HEK293 (cell line): ENCODE measurements around the gene WSB2.

Source experiments
- IKZF3 ChIP-seq: fragments of 450-650 bp; IDR thresholded peaks from 2 replicates; pipeline ENCODE4 v1.5.0; 2018; ENCODE audit warnings: missing biosample characterization, mild to moderate bottlenecking, missing genetic modification characterization, moderate library complexity
- INSM2 ChIP-seq: fragments of 450-650 bp; formaldehyde crosslinking; IDR thresholded peaks from 2 replicates; pipeline ENCODE4 v1.5.1; 2016; ENCODE audit warnings: missing biosample characterization, missing genetic modification characterization
- KLF10 ChIP-seq: fragments of 450-650 bp; IDR thresholded peaks from 2 replicates; pipeline ENCODE4 v1.5.1; 2018; ENCODE audit warnings: missing biosample characterization, mild to moderate bottlenecking, missing genetic modification characterization
- PRDM1 ChIP-seq: fragments of 450-650 bp; formaldehyde crosslinking; IDR thresholded peaks from 2 replicates; pipeline ENCODE4; 2016; ENCODE audit warnings: missing biosample characterization, missing genetic modification characterization
- SETDB1 ChIP-seq: IDR thresholded peaks from one replicate; pipeline ENCODE4 v1.6.1; 2017; ENCODE audit warnings: mild to moderate bottlenecking, low read length, moderate library complexity, mixed read lengths; ENCODE audit not compliant: insufficient read length
- SP7 ChIP-seq: fragments of 450-650 bp; formaldehyde crosslinking; IDR thresholded peaks from 2 replicates; pipeline ENCODE4 v1.5.1; 2016; ENCODE audit warnings: missing biosample characterization, missing genetic modification characterization
- ZBTB17 ChIP-seq: fragments of 450-650 bp; formaldehyde crosslinking; IDR thresholded peaks from 2 replicates; pipeline ENCODE4 v1.5.1; 2016; ENCODE audit warnings: missing biosample characterization, missing genetic modification characterization
- ZBTB20 ChIP-seq: fragments of 450-650 bp; formaldehyde crosslinking; IDR thresholded peaks from 2 replicates; pipeline ENCODE4 v1.5.1; 2016; ENCODE audit warnings: missing biosample characterization, missing genetic modification characterization
- ZEB2 ChIP-seq: fragments of 450-650 bp; formaldehyde crosslinking; IDR thresholded peaks from 2 replicates; pipeline ENCODE4 v1.5.1; 2016; ENCODE audit warnings: missing biosample characterization, missing genetic modification characterization
- ZFP37 ChIP-seq: fragments of 450-650 bp; formaldehyde crosslinking; IDR thresholded peaks from 2 replicates; pipeline ENCODE4 v1.5.1; 2016; ENCODE audit warnings: missing biosample characterization, missing genetic modification characterization
- ZNF16 ChIP-seq: fragments of 450-650 bp; formaldehyde crosslinking; IDR thresholded peaks from 2 replicates; pipeline ENCODE4 v1.5.1; 2016; ENCODE audit warnings: low read depth, missing biosample characterization, missing genetic modification characterization
- ZNF221 ChIP-seq: fragments of 450-650 bp; formaldehyde crosslinking; IDR thresholded peaks from 2 replicates; pipeline ENCODE4 v1.5.1; 2017; ENCODE audit warnings: missing biosample characterization, missing genetic modification characterization, borderline replicate concordance
- ZNF26 ChIP-seq: fragments of 450-650 bp; formaldehyde crosslinking; IDR thresholded peaks from 2 replicates; pipeline ENCODE4 v1.5.1; 2016; ENCODE audit warnings: missing biosample characterization, missing genetic modification characterization
- ZNF335 ChIP-seq: fragments of 450-650 bp; formaldehyde crosslinking; conservative IDR thresholded peaks from 2 replicates; pipeline ENCODE4 v1.5.1; 2016; ENCODE audit warnings: missing biosample characterization, missing genetic modification characterization
- ZNF366 ChIP-seq: fragments of 450-650 bp; formaldehyde crosslinking; conservative IDR thresholded peaks from 2 replicates; pipeline ENCODE4 v1.5.1; 2016; ENCODE audit warnings: missing biosample characterization, missing genetic modification characterization
- ZNF560 ChIP-seq: fragments of 450-650 bp; formaldehyde crosslinking; IDR thresholded peaks from 2 replicates; pipeline ENCODE4 v1.5.1; 2017; ENCODE audit warnings: missing biosample characterization, missing genetic modification characterization, borderline replicate concordance
- ZNF561 ChIP-seq: fragments of 450-650 bp; IDR thresholded peaks from 2 replicates; pipeline ENCODE4 v1.5.1; 2018; ENCODE audit warnings: missing biosample characterization, missing genetic modification characterization, borderline replicate concordance
- ZNF664 ChIP-seq: fragments of 450-650 bp; formaldehyde crosslinking; IDR thresholded peaks from 2 replicates; pipeline ENCODE4 v1.5.1; 2016; ENCODE audit warnings: missing biosample characterization, missing genetic modification characterization
- ZNF701 ChIP-seq: fragments of 450-650 bp; formaldehyde crosslinking; IDR thresholded peaks from 2 replicates; pipeline ENCODE4 v1.5.1; 2016; ENCODE audit warnings: missing biosample characterization, missing genetic modification characterization
- ZNF785 ChIP-seq: fragments of 450-650 bp; formaldehyde crosslinking; IDR thresholded peaks from 2 replicates; pipeline ENCODE4 v1.5.1; 2016; ENCODE audit warnings: missing biosample characterization, missing genetic modification characterization
- ZSCAN16 ChIP-seq: fragments of 450-650 bp; formaldehyde crosslinking; IDR thresholded peaks from 2 replicates; pipeline ENCODE4 v1.5.1; 2016; ENCODE audit warnings: missing biosample characterization, missing genetic modification characterization
- TF ChIP-seq, protein P1 (sequence below): fragments of 450-650 bp; formaldehyde crosslinking; IDR thresholded peaks from 2 replicates; pipeline ENCODE4 v1.5.1; 2016; ENCODE audit warnings: missing biosample characterization, missing genetic modification characterization
- TF ChIP-seq, protein P2 (sequence below): fragments of 450-650 bp; formaldehyde crosslinking; IDR thresholded peaks from 2 replicates; pipeline ENCODE4 v1.5.1; 2017; ENCODE audit warnings: missing biosample characterization, missing genetic modification characterization
- TF ChIP-seq, protein P3 (sequence below): fragments of 450-650 bp; formaldehyde crosslinking; IDR thresholded peaks from 2 replicates; pipeline ENCODE4 v1.5.1; 2016; ENCODE audit warnings: missing biosample characterization, missing genetic modification characterization
- TF ChIP-seq, protein P4 (sequence below): fragments of 450-650 bp; formaldehyde crosslinking; conservative IDR thresholded peaks from 2 replicates; pipeline ENCODE4 v1.5.1; 2016; ENCODE audit warnings: low read depth, missing biosample characterization, missing genetic modification characterization

The WSB2 gene

DNA sequence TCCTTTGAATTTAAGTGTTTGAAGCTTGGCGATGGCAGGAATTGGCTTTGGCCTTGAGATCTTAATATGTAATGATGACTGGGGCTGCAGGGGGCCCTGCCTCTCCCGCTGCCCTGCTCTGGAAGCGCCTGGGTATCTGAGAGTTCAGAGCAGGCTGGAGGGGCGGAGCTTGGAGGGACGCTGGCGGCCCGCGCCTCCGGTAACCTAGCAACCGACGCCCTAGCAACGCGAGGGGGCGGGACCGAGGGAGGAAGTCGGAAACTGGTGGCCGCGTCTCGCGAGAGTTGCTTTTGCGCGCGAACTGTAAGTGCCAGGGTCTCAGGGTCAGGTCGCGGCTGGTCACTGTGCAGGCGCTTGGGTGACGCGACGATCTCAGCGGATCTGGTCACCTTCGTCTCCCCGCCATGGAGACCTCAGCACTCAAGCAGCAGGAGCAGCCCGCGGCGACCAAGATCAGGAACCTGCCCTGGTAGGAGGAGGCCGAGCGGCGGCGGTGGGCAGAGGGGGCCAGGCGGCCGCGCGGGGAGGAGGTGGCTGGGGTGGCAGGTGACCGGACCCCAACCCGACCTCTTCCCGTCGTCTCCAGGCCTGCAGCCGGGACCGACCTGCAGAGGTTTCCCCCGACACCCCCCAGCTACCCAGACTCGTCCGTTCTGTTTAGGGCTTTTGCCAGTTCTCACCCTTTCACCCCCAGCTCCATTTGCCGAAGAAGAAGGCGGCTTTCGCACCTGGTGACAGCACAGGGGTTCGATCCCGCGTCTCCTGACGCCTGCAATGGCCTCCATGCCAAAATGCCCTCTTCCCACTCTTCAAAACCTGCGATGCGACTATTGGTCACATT is 44.3 kb downstream of the WSB2 start, which contains the start of gene RFC5 (continued):
- TF ChIP-seq ZNF785 (tag by site-specific recombination) (peak; percentile 54; the same call in 1 of the 2 replicates), INSM2 (tag by site-specific recombination) (no peak), ZNF26 (tag by site-specific recombination) (no peak), ZNF561 (tag by site-specific recombination) (peak; percentile 83), IKZF3 (tag by site-specific recombination) (no peak), ZNF701 (tag by site-specific recombination) (no peak), ZNF335 (tag by site-specific recombination) (peak; percentile 88), SP7 (tag by site-specific recombination) (peak; percentile 84), PRDM1 (tag by site-specific recombination) (no peak), ZBTB20 (tag by site-specific recombination) (0 out of 2 replicates have a peak, but pooled peaks have one; percentile 25), SETDB1 (no peak), ZNF366 (tag by site-specific recombination) (no peak), ZBTB17 (tag by site-specific recombination) (peak; percentile 90), ZNF664 (no peak), ZEB2 (tag by site-specific recombination) (0 out of 2 replicates have a peak, but pooled peaks have one; percentile 36), ZFP37 (tag by site-specific recombination) (peak; percentile 84), ZSCAN16 (tag by site-specific recombination) (no peak), ZNF221 (tag by site-specific recombination) (no peak), ZNF16 (no peak), ZNF560 (no peak), KLF10 (tag by site-specific recombination) (peak; percentile 65; the same call in 1 of the 2 replicates)
- TF ChIP-seq, protein P1, sequence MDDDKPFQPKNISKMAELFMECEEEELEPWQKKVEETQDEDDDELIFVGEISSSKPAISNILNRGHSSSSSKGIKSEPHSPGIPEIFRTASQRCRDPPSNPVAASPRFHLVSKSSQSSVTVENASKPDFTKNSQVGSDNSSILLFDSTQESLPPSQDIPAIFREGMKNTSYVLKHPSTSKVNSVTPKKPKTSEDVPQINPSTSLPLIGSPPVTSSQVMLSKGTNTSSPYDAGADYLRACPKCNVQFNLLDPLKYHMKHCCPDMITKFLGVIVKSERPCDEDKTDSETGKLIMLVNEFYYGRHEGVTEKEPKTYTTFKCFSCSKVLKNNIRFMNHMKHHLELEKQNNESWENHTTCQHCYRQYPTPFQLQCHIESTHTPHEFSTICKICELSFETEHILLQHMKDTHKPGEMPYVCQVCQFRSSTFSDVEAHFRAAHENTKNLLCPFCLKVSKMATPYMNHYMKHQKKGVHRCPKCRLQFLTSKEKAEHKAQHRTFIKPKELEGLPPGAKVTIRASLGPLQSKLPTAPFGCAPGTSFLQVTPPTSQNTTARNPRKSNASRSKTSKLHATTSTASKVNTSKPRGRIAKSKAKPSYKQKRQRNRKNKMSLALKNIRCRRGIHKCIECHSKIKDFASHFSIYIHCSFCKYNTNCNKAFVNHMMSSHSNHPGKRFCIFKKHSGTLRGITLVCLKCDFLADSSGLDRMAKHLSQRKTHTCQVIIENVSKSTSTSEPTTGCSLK: no peak
- TF ChIP-seq, protein P2, sequence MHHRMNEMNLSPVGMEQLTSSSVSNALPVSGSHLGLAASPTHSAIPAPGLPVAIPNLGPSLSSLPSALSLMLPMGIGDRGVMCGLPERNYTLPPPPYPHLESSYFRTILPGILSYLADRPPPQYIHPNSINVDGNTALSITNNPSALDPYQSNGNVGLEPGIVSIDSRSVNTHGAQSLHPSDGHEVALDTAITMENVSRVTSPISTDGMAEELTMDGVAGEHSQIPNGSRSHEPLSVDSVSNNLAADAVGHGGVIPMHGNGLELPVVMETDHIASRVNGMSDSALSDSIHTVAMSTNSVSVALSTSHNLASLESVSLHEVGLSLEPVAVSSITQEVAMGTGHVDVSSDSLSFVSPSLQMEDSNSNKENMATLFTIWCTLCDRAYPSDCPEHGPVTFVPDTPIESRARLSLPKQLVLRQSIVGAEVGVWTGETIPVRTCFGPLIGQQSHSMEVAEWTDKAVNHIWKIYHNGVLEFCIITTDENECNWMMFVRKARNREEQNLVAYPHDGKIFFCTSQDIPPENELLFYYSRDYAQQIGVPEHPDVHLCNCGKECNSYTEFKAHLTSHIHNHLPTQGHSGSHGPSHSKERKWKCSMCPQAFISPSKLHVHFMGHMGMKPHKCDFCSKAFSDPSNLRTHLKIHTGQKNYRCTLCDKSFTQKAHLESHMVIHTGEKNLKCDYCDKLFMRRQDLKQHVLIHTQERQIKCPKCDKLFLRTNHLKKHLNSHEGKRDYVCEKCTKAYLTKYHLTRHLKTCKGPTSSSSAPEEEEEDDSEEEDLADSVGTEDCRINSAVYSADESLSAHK (tag by site-specific recombination): no peak
- TF ChIP-seq, protein P3, sequence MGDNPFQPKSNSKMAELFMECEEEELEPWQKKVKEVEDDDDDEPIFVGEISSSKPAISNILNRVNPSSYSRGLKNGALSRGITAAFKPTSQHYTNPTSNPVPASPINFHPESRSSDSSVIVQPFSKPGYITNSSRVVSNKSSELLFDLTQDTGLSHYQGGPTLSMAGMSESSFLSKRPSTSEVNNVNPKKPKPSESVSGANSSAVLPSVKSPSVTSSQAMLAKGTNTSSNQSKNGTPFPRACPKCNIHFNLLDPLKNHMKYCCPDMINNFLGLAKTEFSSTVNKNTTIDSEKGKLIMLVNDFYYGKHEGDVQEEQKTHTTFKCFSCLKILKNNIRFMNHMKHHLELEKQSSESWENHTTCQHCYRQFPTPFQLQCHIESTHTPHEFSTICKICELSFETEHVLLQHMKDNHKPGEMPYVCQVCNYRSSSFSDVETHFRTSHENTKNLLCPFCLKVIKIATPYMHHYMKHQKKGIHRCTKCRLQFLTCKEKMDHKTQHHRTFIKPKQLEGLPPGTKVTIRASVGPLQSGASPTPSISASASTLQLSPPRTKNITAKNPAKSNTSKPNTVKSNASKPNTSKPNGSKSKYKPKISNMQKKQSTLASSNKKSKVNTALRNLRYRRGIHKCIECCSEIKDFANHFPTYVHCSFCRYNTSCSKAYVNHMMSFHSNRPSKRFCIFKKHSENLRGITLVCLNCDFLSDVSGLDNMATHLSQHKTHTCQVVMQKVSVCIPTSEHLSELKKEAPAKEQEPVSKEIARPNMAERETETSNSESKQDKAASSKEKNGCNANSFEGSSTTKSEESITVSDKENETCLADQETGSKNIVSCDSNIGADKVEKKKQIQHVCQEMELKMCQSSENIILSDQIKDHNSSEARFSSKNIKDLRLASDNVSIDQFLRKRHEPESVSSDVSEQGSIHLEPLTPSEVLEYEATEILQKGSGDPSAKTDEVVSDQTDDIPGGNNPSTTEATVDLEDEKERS (tag by site-specific recombination): no peak
- TF ChIP-seq, protein P4, sequence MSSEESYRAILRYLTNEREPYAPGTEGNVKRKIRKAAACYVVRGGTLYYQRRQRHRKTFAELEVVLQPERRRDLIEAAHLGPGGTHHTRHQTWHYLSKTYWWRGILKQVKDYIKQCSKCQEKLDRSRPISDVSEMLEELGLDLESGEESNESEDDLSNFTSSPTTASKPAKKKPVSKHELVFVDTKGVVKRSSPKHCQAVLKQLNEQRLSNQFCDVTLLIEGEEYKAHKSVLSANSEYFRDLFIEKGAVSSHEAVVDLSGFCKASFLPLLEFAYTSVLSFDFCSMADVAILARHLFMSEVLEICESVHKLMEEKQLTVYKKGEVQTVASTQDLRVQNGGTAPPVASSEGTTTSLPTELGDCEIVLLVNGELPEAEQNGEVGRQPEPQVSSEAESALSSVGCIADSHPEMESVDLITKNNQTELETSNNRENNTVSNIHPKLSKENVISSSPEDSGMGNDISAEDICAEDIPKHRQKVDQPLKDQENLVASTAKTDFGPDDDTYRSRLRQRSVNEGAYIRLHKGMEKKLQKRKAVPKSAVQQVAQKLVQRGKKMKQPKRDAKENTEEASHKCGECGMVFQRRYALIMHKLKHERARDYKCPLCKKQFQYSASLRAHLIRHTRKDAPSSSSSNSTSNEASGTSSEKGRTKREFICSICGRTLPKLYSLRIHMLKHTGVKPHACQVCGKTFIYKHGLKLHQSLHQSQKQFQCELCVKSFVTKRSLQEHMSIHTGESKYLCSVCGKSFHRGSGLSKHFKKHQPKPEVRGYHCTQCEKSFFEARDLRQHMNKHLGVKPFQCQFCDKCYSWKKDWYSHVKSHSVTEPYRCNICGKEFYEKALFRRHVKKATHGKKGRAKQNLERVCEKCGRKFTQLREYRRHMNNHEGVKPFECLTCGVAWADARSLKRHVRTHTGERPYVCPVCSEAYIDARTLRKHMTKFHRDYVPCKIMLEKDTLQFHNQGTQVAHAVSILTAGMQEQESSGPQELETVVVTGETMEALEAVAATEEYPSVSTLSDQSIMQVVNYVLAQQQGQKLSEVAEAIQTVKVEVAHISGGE (tag by site-specific recombination): 0 out of 2 replicates have a peak, but pooled peaks have one; percentile 13
